ENCODE data around the gene DNAAF5. TPM values are rescaled to one million over a fixed set of nuclear protein-coding genes. Genes with fewer than 3 reads are reported as not detected.

Gene DNAAF5
- polyA plus RNA-seq, 1 of the 3 experiments (the other 2 are of a cell fraction), result 58.5 TPM

DNA sequence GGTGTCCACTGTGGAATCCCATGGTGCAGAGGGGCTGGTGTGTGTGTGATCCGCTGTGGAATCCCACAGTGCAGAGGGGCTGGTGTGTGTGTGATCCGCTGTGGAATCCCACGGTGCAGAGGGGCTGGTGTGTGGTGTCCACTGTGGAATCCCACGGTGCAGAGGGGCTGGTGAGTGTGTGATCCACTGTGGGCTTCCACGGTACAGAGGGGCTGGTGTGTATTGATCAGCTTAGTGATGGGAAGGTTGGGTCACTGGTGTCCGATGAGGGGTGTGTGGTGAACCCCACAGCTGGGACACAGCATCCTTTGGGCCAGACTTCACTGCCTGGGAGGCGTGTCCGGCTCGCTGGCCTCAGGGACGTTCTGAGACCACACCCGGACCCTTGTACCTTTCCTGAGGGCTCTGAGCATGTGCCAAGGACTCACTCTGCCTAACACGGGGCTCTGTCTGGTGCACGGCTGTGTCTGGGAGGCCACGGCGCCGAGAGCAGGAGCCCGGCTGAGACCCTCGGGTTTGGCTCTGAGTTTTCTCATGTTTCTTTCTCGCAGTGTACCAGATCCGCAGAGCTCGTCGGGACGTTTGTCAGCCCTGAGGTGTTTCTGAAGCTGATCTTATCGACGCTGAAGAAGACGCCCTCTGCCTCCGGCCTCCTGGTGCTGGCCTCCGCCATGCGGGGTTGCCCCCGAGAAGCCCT is 29.9 kb downstream of the DNAAF5 start:
- POLR2A ChIA-PET, result interaction anchor here (1.6 kb wide), 1 partner anchor 29 kb away, joined by 4 read pairs; the partner anchor contains the start of gene PRKAR1B

DNA sequence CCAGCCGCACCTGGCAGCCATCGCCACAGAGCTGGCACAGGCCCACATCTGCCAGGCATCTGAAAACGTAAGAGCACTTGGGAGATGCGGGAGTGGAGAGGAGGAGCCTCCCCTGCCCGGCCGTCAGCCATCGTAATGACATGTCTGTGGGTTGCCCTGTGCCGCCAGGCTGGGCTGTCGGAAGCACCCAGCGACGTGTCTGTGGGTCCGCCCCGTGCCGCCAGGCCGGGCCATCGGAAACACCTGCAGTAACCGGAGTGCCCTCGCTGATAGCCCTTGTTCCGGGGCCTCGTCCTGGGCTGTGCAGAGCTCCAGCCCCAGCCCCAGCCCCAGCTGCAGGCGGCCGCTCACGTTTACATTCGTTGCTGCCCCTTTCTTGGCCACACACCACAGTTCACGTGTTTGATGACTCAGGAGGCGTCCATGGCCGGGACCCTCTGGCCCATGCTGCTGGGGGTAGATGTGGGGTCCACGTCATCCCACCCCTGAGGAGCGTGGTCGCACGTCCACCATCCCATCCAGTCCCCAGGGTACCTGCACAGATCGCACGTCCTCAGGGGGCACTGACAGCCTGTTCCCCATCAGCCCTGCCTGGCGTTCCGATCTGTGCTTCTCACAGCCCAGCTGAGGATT is 30.5 kb downstream of the DNAAF5 start:
- Histone ChIP-seq H3K79me2 (ENCODE audit: insufficient read depth) (no peaks in the 10 kb centered on the region), H3K36me3 (replicated peaks in 1 of 2; ENCODE audit: control insufficient read depth in 1 of 2, insufficient read depth in 2 of 2, low read length in 1 of 2) (peaks cover 31 to 77% of the 10 kb centered on the region in 2 experiments), H3K9me3 (no peaks in the 10 kb centered on the region), H3K4me2 (no peak overlapping the region), H3K4me1 (ENCODE audit: control insufficient read depth in 1 of 2, insufficient read depth in 2 of 2, low read depth in 1 of 2, low read length in 1 of 2) (no peaks in the 10 kb centered on the region), H4K20me1 (ENCODE audit: insufficient read depth) (no peaks in the 10 kb centered on the region), H2AFZ (ENCODE audit: low read depth) (no peak overlapping the region), H3K9me2 (no peaks in the 10 kb centered on the region), H3K4me3 (ENCODE audit: low read depth in 2 of 2, low read length in 1 of 2) (no peak overlapping the region), H3K27me3 (ENCODE audit: insufficient read depth) (no peaks in the 10 kb centered on the region), H3K9ac (no peak overlapping the region), H3K27ac (ENCODE audit: low read depth in 2 of 2, low read length in 1 of 2) (no peak overlapping the region), H3F3A (replicated peaks; ENCODE audit: insufficient read depth) (no peaks in the 10 kb centered on the region)
- POLR2A ChIA-PET, result interaction anchor here (1.2 to 1.6 kb wide), 2 partner anchors 10 to 30 kb away, joined by 4 read pairs; partner anchors contain the start of gene PRKAR1B
- DNase-seq, result no peak
- WGBS (ENCODE audit: low lambda C conversion rate), result 94% methylated on average over 33 of the region's 35 CpGs
- CTCF ChIA-PET, result interaction anchor here (1.3 to 2.0 kb wide), 2 partner anchors 424 to 435 kb away, joined by 3 to 4 read pairs; no protein-coding TSS in a partner anchor
- no peak for TF ChIP-seq CTCF (IDR thresholded peaks at IDR 0.05)
- no peak for TF ChIP-seq JUND (IDR thresholded peaks at IDR 0.05)
- no peak for TF ChIP-seq TAF1 (IDR thresholded peaks at IDR 0.05; ENCODE audit: borderline replicate concordance, low read depth, low read length)
- no peak for TF ChIP-seq SIN3A (IDR thresholded peaks at IDR 0.05; ENCODE audit: borderline replicate concordance, low read depth, low read length)
- no peak for TF ChIP-seq GABPA (IDR thresholded peaks at IDR 0.05; ENCODE audit: low read depth)
- TF ChIP-seq RFX5 (IDR thresholded peaks at IDR 0.05; ENCODE audit: low read length), result no peak
- TF ChIP-seq RXRA (IDR thresholded peaks at IDR 0.05; ENCODE audit: borderline replicate concordance, low read depth), result no peak
- TF ChIP-seq GATA2 (CRISPR knock-in tag; IDR thresholded peaks at IDR 0.05), result no peak
- no peak for TF ChIP-seq CHD2 (IDR thresholded peaks at IDR 0.05; ENCODE audit: low read length, partially characterized antibody)
- no peak for TF ChIP-seq POLR2AphosphoS5 (IDR thresholded peaks at IDR 0.05; ENCODE audit: low read depth, low read length)
- no peak for TF ChIP-seq ZBTB33 (IDR thresholded peaks at IDR 0.05; ENCODE audit: borderline replicate concordance, low read depth)

More for the DNA sequence above, 29.9 kb downstream of the DNAAF5 start:
- Histone ChIP-seq H2AFZ (ENCODE audit: low read depth) (no peak overlapping the region), H3K27ac (ENCODE audit: low read depth in 2 of 2, low read length in 1 of 2) (no peak overlapping the region), H3K27me3 (ENCODE audit: insufficient read depth) (no peaks in the 10 kb centered on the region), H3F3A (replicated peaks; ENCODE audit: insufficient read depth) (no peaks in the 10 kb centered on the region), H3K9ac (no peak overlapping the region), H3K4me3 (ENCODE audit: low read depth in 2 of 2, low read length in 1 of 2) (no peak overlapping the region), H3K4me1 (ENCODE audit: control insufficient read depth in 1 of 2, insufficient read depth in 2 of 2, low read depth in 1 of 2, low read length in 1 of 2) (no peaks in the 10 kb centered on the region), H3K36me3 (replicated peaks in 1 of 2; ENCODE audit: control insufficient read depth in 1 of 2, insufficient read depth in 2 of 2, low read length in 1 of 2) (peaks cover 31 to 74% of the 10 kb centered on the region in 2 experiments), H3K9me3 (no peaks in the 10 kb centered on the region), H3K4me2 (no peak overlapping the region), H3K79me2 (ENCODE audit: insufficient read depth) (no peaks in the 10 kb centered on the region), H3K9me2 (no peaks in the 10 kb centered on the region), H4K20me1 (ENCODE audit: insufficient read depth) (no peaks in the 10 kb centered on the region)
- DNase-seq, result no peak
- CTCF ChIA-PET, result interaction anchor here (1.3 to 2.0 kb wide), 2 partner anchors 424 to 435 kb away, joined by 3 to 4 read pairs; no protein-coding TSS in a partner anchor
- TF ChIP-seq FOSL2 (IDR thresholded peaks at IDR 0.05; ENCODE audit: borderline replicate concordance, low read depth), result no peak
- TF ChIP-seq RAD21 (IDR thresholded peaks at IDR 0.05; ENCODE audit: low read length), result no peak
- TF ChIP-seq RCOR1 (IDR thresholded peaks at IDR 0.05; ENCODE audit: low read length), result no peak
- TF ChIP-seq, protein P1, sequence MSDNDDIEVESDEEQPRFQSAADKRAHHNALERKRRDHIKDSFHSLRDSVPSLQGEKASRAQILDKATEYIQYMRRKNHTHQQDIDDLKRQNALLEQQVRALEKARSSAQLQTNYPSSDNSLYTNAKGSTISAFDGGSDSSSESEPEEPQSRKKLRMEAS (IDR thresholded peaks at IDR 0.05; ENCODE audit: low read depth), result no peak
- no peak for TF ChIP-seq MXI1 (IDR thresholded peaks at IDR 0.05; ENCODE audit: low read depth, low read length)
- no peak for TF ChIP-seq TAF1 (IDR thresholded peaks at IDR 0.05; ENCODE audit: borderline replicate concordance, low read depth, low read length)
- TF ChIP-seq EZH2phosphoT487 (IDR thresholded peaks at IDR 0.05; ENCODE audit: borderline replicate concordance, low read depth), result no peak
- no peak for TF ChIP-seq NRF1 (IDR thresholded peaks at IDR 0.05; ENCODE audit: low read depth, low read length)
- no peak for TF ChIP-seq RFX5 (IDR thresholded peaks at IDR 0.05; ENCODE audit: low read length)
- TF ChIP-seq ZBTB33 (IDR thresholded peaks at IDR 0.05; ENCODE audit: borderline replicate concordance, low read depth), result no peak
- TF ChIP-seq RXRA (IDR thresholded peaks at IDR 0.05; ENCODE audit: borderline replicate concordance, low read depth), result no peak
- TF ChIP-seq TEAD4 (IDR thresholded peaks at IDR 0.05; ENCODE audit: borderline replicate concordance, insufficient read depth), result no peak
- no peak for TF ChIP-seq POLR2AphosphoS5 (IDR thresholded peaks at IDR 0.05; ENCODE audit: low read depth, low read length)
- TF ChIP-seq MEF2A (IDR thresholded peaks at IDR 0.05; ENCODE audit: borderline replicate concordance, low read depth), result no peak
- 90% methylated on average over 25 of the region's 30 CpGs for WGBS (ENCODE audit: low lambda C conversion rate)
